Measurements from ENCODE around the gene COPB1.

- TF ChIP-seq CTCF (conservative IDR thresholded peaks at IDR 0.05; ENCODE audit: low read length), result no peak
- no peak for TF ChIP-seq EZH2phosphoT487 (IDR thresholded peaks at IDR 0.05; ENCODE audit: borderline replicate concordance, low read depth, low read length)
These were observed 50.3 kb downstream of the COPB1 start for GRCh38 chr11:14449302-14449714.
